Thyroid gland (tissue), 4 donors: ENCODE data around the gene P2RX4.

Experiments
- CTCF ChIP-seq, 6 experiments: fragments of 200-600 bp in 3 of 6; fragments of 450-650 bp in 3 of 6; sonication (generic) in 3 of 6; IDR thresholded peaks; one replicate each; pipeline ENCODE4 v1.5.1; 2016 to 2019; ENCODE audit warnings: antibody characterized with exemption in 6 of 6, mild to moderate bottlenecking in 2 of 6, inconsistent platforms in 1 of 6, moderate library complexity in 1 of 6
- POLR2A ChIP-seq, 2 donors: fragments of 450-650 bp; IDR thresholded peaks; one replicate each; pipeline ENCODE4 v1.6.1; 2017; ENCODE audit warnings: antibody characterized with exemption in 2 of 2, mild to moderate bottlenecking in 2 of 2, moderate library complexity in 1 of 2

GRCh38 chr12:121162384-121162783 is 47.5 kb upstream of the P2RX4 start:
- TF ChIP-seq CTCF (IDR thresholded peaks at IDR 0.05) (no peak), POLR2A (IDR thresholded peaks at IDR 0.05) (no peak)
